ENCODE data around the gene ARL17A.
"Not testable (repeated sequence)": the region's sequence is repeated elsewhere in the genome, so short reads cannot be mapped to it uniquely, and the experiment has no call there.

Gene ARL17A

GRCh38 chr17:46534716-46535115 lies 44.8 kb downstream of the ARL17A start:
- not testable (repeated sequence) for DNase-seq

- DNase-seq: not testable (repeated sequence)
Observed at GRCh38 chr17:46512168-46512567, 67.3 kb downstream of the ARL17A start, which contains the start of gene LRRC37A2. Gene LRRC37A2, plus strand, starts transcription at chr17:46512468. Its CDS starts 245 bp downstream, at chr17:46512713.

GRCh38 chr17:46505896-46506295 lies 73.6 kb downstream of the ARL17A start:
- not testable (repeated sequence) for DNase-seq

- DNase-seq: not testable (repeated sequence)
Observed at GRCh38 chr17:46499437-46500139, 79.9 kb downstream of the ARL17A start.

- DNase-seq: not testable (repeated sequence)
Observed at GRCh38 chr17:46492021-46492420, 87.5 kb downstream of the ARL17A start.

- DNase-seq: not testable (repeated sequence)
Observed at GRCh38 chr17:46481310-46481709, 98.2 kb downstream of the ARL17A start.

GRCh38 chr17:46478823-46479222 lies 100.7 kb downstream of the ARL17A start:
- DNase-seq: not testable (repeated sequence)

GRCh38 chr17:46475583-46475982 lies 103.9 kb downstream of the ARL17A start:
- not testable (repeated sequence) for DNase-seq

GRCh38 chr17:46474489-46474888 lies 105.0 kb downstream of the ARL17A start:
- not testable (repeated sequence) for DNase-seq

- DNase-seq: not testable (repeated sequence)
Observed at GRCh38 chr17:46467618-46468017, 111.9 kb downstream of the ARL17A start.

Data from DMS79 (cell line).